SK-N-SH treated with all-trans-retinoic acid at 6 μM for 48 hours (cell line): ENCODE data around the gene OR13D1.

Source experiments
- ATAC-seq: fragments of 200-7000 bp; cut with Tn5 transposase; 3 replicates; pipeline ENCODE4 v1.9.1; 2020; ENCODE audit warnings: mild to moderate bottlenecking, moderate library complexity
- ARNTL ChIP-seq: fragments of 450-650 bp; formaldehyde crosslinking; IDR thresholded peaks from 2 replicates; pipeline ENCODE4 v1.5.0; 2020; ENCODE audit warnings: low read depth, mild to moderate bottlenecking, moderate library complexity, borderline replicate concordance
- CREB5 ChIP-seq: fragments of 250-450 bp; sonication (Bioruptor Pico); IDR thresholded peaks from 2 replicates; pipeline ENCODE4 v1.5.1; 2020; ENCODE audit warnings: low read depth, mild to moderate bottlenecking, moderate library complexity
- CSDC2 ChIP-seq: fragments of 250-450 bp; sonication (Bioruptor Pico); IDR thresholded peaks from 2 replicates; pipeline ENCODE4 v1.5.0; 2020; ENCODE audit warnings: mild to moderate bottlenecking, moderate library complexity
- CSRNP3 ChIP-seq: fragments of 250-450 bp; sonication (Bioruptor Pico); IDR thresholded peaks from 2 replicates; pipeline ENCODE4 v1.5.1; 2021; ENCODE audit warnings: mild to moderate bottlenecking, moderate library complexity
- ESRRG ChIP-seq: fragments of 250-450 bp; sonication (Bioruptor Pico); IDR thresholded peaks from 2 replicates; pipeline ENCODE4 v1.6.1; 2021; ENCODE audit warnings: mild to moderate bottlenecking
- GLIS3 ChIP-seq: fragments of 250-450 bp; sonication (Bioruptor Pico); IDR thresholded peaks from 2 replicates; pipeline ENCODE4 v1.5.0; 2020; ENCODE audit warnings: mild to moderate bottlenecking, moderate library complexity
- ISL1 ChIP-seq: fragments of 250-450 bp; sonication (Bioruptor Pico); IDR thresholded peaks from 2 replicates; pipeline ENCODE4 v2.1.2; 2022; ENCODE audit warnings: mild to moderate bottlenecking, moderate library complexity
- OSR1 ChIP-seq: fragments of 250-450 bp; sonication (Bioruptor Pico); IDR thresholded peaks from 2 replicates; pipeline ENCODE4 v1.8.0; 2022; ENCODE audit warnings: moderate library complexity, mild to moderate bottlenecking, inconsistent platforms
- PATZ1 ChIP-seq: fragments of 250-450 bp; sonication (Bioruptor Pico); IDR thresholded peaks from 2 replicates; pipeline ENCODE4 v1.8.0; 2020; ENCODE audit warnings: mild to moderate bottlenecking, moderate library complexity, borderline replicate concordance
- POU6F1 ChIP-seq: fragments of 250-450 bp; sonication (Bioruptor Pico); IDR thresholded peaks from 2 replicates; pipeline ENCODE4 v1.8.0; 2021; ENCODE audit warnings: low read depth, mild to moderate bottlenecking, moderate library complexity, borderline replicate concordance
- RARB ChIP-seq: fragments of 250-450 bp; sonication (Bioruptor Pico); IDR thresholded peaks from 2 replicates; pipeline ENCODE4 v1.8.0; 2021; ENCODE audit warnings: mild to moderate bottlenecking, moderate library complexity
- SNAI2 ChIP-seq: fragments of 250-450 bp; sonication (Bioruptor Pico); IDR thresholded peaks from 2 replicates; pipeline ENCODE4 v1.5.0; 2020; ENCODE audit warnings: mild to moderate bottlenecking, moderate library complexity
- TCF4 ChIP-seq: fragments of 250-450 bp; sonication (Bioruptor Pico); IDR thresholded peaks from 2 replicates; pipeline ENCODE4 v1.8.0; 2021; ENCODE audit warnings: mild to moderate bottlenecking, moderate library complexity, borderline replicate concordance
- TOX ChIP-seq: fragments of 250-450 bp; sonication (Bioruptor Pico); IDR thresholded peaks from 2 replicates; pipeline ENCODE4 v1.8.0; 2021; ENCODE audit warnings: mild to moderate bottlenecking, moderate library complexity, borderline replicate concordance
- TSHZ2 ChIP-seq: fragments of 250-450 bp; sonication (Bioruptor Pico); IDR thresholded peaks from 2 replicates; pipeline ENCODE4 v1.5.0; 2020; ENCODE audit warnings: mild to moderate bottlenecking, moderate library complexity
- ZC3H10 ChIP-seq: fragments of 250-450 bp; sonication (Bioruptor Pico); IDR thresholded peaks from 2 replicates; pipeline ENCODE4 v1.5.1; 2021; ENCODE audit warnings: mild to moderate bottlenecking, moderate library complexity
- ZFP3 ChIP-seq: fragments of 250-450 bp; sonication (Bioruptor Pico); IDR thresholded peaks from 2 replicates; pipeline ENCODE4 v1.5.0; 2020; ENCODE audit warnings: mild to moderate bottlenecking, moderate library complexity
- ZFP30 ChIP-seq: fragments of 450-650 bp; formaldehyde crosslinking; IDR thresholded peaks from 2 replicates; pipeline ENCODE4 v1.5.0; 2022; ENCODE audit warnings: mild to moderate bottlenecking, moderate library complexity
- ZNF565 ChIP-seq: fragments of 450-650 bp; formaldehyde crosslinking; conservative IDR thresholded peaks from 2 replicates; pipeline ENCODE4 v1.5.0; 2020; ENCODE audit warnings: low read depth, mild to moderate bottlenecking, moderate library complexity
- ZNF70 ChIP-seq: fragments of 450-650 bp; formaldehyde crosslinking; IDR thresholded peaks from 2 replicates; pipeline ENCODE4 v1.5.0; 2020; ENCODE audit warnings: mild to moderate bottlenecking, moderate library complexity
- ZNF8 ChIP-seq: fragments of 450-650 bp; formaldehyde crosslinking; IDR thresholded peaks from 2 replicates; pipeline ENCODE4 v1.5.0; 2020; ENCODE audit warnings: mild to moderate bottlenecking, moderate library complexity

OR13D1 gene

GRCh38 chr9:104738452-104738851 is 44.1 kb downstream of the OR13D1 start (continued):
- TF ChIP-seq ZFP3 (CRISPR knock-in tag) (no peak), ESRRG (CRISPR knock-in tag) (no peak)
- TF ChIP-seq, all 23 proteins: peak for 0

DNA sequence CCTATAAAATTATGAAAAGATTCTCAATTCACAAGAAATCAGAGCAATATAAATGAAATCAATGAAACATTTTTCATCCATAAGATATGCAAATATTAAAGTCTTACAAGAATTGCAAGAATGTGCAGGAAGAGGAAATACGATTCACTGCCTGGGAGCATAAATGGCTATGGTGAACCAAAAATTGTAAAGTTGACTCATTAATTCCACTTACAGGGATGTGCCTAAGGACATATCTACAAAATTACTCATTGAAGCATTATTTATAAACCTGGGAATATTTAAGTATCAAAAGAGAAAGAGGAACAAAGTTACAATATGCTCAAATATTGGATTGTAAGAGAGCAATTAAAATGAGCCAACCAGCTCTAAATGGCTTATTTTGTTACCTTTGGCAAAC is 46.3 kb downstream of the OR13D1 start:
- no peak for TF ChIP-seq POU6F1 (CRISPR knock-in tag)
- no peak for TF ChIP-seq SNAI2 (CRISPR knock-in tag)
- no peak for TF ChIP-seq OSR1 (CRISPR knock-in tag)
- TF ChIP-seq PATZ1 (CRISPR knock-in tag) = no peak
- TF ChIP-seq ZNF70 (CRISPR knock-in tag) = no peak
- TF ChIP-seq TOX (CRISPR knock-in tag) = no peak
- TF ChIP-seq GLIS3 (CRISPR knock-in tag) = no peak
- TF ChIP-seq ISL1 (CRISPR knock-in tag) = no peak
- TF ChIP-seq ZNF565 (CRISPR knock-in tag) = no peak
- TF ChIP-seq TSHZ2 (CRISPR knock-in tag) = no peak
- TF ChIP-seq ARNTL (CRISPR knock-in tag) = no peak
- no peak for TF ChIP-seq ZC3H10 (CRISPR knock-in tag)
- TF ChIP-seq ZNF8 (CRISPR knock-in tag) = no peak
- no peak for TF ChIP-seq CSDC2 (CRISPR knock-in tag)
- no peak for TF ChIP-seq TCF4
- TF ChIP-seq ZFP30 (CRISPR knock-in tag) = no peak
- no peak for TF ChIP-seq ZFP3 (CRISPR knock-in tag)
- TF ChIP-seq, all 23 proteins: peak for 0
- ATAC-seq = peak; percentile 51; the same call in 2 of the 3 replicates

DNA sequence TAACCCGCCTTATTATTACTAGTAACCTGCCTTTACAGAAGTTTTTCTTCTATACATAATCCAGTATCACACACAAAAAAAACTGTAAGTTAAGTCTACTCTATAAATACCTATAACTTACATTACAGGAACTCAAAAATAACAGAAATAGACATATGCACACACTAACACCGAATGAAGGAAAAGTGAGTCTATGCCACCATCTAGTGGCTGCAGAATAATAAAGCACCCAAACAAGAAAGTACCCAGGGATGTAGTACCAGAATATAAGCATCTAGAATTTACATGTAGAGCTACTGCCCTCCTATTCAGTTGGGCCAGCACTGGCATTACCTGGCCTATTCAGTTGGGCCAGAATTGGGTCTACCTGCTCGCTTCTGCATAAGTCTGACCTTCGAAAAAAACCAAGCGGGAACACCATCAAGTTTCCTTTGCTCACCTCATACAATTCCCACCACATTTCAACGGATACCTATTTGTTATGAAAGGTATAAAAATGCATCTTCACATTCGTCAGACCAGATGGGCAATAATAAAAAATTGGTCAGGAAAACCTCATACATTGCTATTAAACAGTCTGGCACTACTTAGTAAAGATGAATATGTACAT is 49.2 kb downstream of the OR13D1 start:
- peak; percentile 48 for ATAC-seq
- TF ChIP-seq ESRRG (CRISPR knock-in tag) (no peak), ZFP30 (CRISPR knock-in tag) (no peak), PATZ1 (CRISPR knock-in tag) (no peak), POU6F1 (CRISPR knock-in tag) (no peak), CREB5 (CRISPR knock-in tag) (no peak), ZC3H10 (CRISPR knock-in tag) (no peak), ARNTL (CRISPR knock-in tag) (no peak), CSRNP3 (no peak), OSR1 (CRISPR knock-in tag) (no peak), RARB (no peak), ZFP3 (CRISPR knock-in tag) (no peak), TOX (CRISPR knock-in tag) (no peak), GLIS3 (CRISPR knock-in tag) (no peak)
